SK-N-SH (cell line): Measurements from ENCODE around the gene MORN5. TPM values are rescaled to one million over a fixed set of nuclear protein-coding genes. Genes with fewer than 3 reads are reported as not detected.

Experiments
- CTCF ChIA-PET: fragments of 300-600, 350-600 bp; formaldehyde crosslinking; extraction: SDS; loops from one replicate; lab custom pipeline; 2021; lab: Yijun Ruan, JAX
- POLR2A ChIA-PET: fragments of 350-600 bp; sonication (Branson Sonifier 250); formaldehyde crosslinking; extraction: SDS; loops from one replicate; lab custom pipeline; 2020; ENCODE audit warnings: antibody characterized with exemption, inconsistent platforms; lab: Yijun Ruan, JAX
- DNase-seq: peaks from one replicate; pipeline ENCODE4 v3.0.0; 2012
- H2AFZ ChIP-seq: fragments of 200-600 bp; sonication (generic); 2 replicates; pipeline ENCODE4 v1.8.1; 2016; ENCODE audit warnings: antibody characterized with exemption, mild to moderate bottlenecking, low read depth
- H3F3A ChIP-seq: fragments of 200-600 bp; sonication (generic); replicated peaks from 2 replicates; pipeline ENCODE3; 2016; ENCODE audit warnings: antibody characterized with exemption, mild to moderate bottlenecking; ENCODE audit not compliant: insufficient read depth
- H3K27ac ChIP-seq, 2 experiments: fragments of 200-500 bp in 1 of 2; fragments of 200-600 bp in 1 of 2; sonication (Bioruptor generic) in 1 of 2; sonication (generic), shearing (Covaris generic) in 1 of 2; 2 replicates each; pipeline versions ENCODE4 v1.5.1 to v1.6.1; 2014 to 2016; ENCODE audit warnings: low read depth in 2 of 2, inconsistent platforms in 1 of 2, low read length in 1 of 2, mild to moderate bottlenecking in 1 of 2, mixed read lengths in 1 of 2
- H3K27me3 ChIP-seq: fragments of 200-600 bp; sonication (generic), shearing (Covaris generic); 2 replicates; pipeline ENCODE4 v1.6.1; 2016; ENCODE audit warnings: mixed run types; ENCODE audit not compliant: insufficient read depth
- H3K36me3 ChIP-seq, 2 experiments: fragments of 200-500 bp in 1 of 2; fragments of 200-600 bp in 1 of 2; sonication (Bioruptor generic) in 1 of 2; sonication (generic) in 1 of 2; replicated peaks in 1 of 2; 2 replicates each; pipeline versions ENCODE3 to v1.5.1; 2014 to 2016; ENCODE audit warnings: low read length in 1 of 2, mild to moderate bottlenecking in 1 of 2; ENCODE audit not compliant: insufficient read depth in 2 of 2, control insufficient read depth in 1 of 2
- H3K4me1 ChIP-seq, 2 experiments: fragments of 200-500 bp in 1 of 2; fragments of 200-600 bp in 1 of 2; sonication (Bioruptor generic) in 1 of 2; sonication (generic), shearing (Covaris generic) in 1 of 2; 2 replicates each; pipeline versions ENCODE4 v1.5.1 to v1.6.1; 2014 to 2016; ENCODE audit warnings: low read depth in 1 of 2, low read length in 1 of 2, mixed run types in 1 of 2; ENCODE audit not compliant: insufficient read depth in 2 of 2, control insufficient read depth in 1 of 2
- H3K4me2 ChIP-seq: fragments of 200-600 bp; sonication (generic), shearing (Covaris generic); 2 replicates; pipeline ENCODE4 v1.6.1; 2017; ENCODE audit warnings: mixed run types
- H3K4me3 ChIP-seq, 2 experiments: fragments of 200-500 bp in 1 of 2; fragments of 200-600 bp in 1 of 2; sonication (Bioruptor generic) in 1 of 2; sonication (generic), shearing (Covaris generic) in 1 of 2; 2 replicates each; pipeline versions ENCODE4 v1.5.1 to v1.8.1; 2014 to 2016; ENCODE audit warnings: low read depth in 2 of 2, inconsistent platforms in 1 of 2, low read length in 1 of 2, mild to moderate bottlenecking in 1 of 2, mixed read lengths in 1 of 2, moderate library complexity in 1 of 2
- H3K79me2 ChIP-seq: fragments of 200-600 bp; sonication (generic); 2 replicates; pipeline ENCODE4 v1.8.1; 2017; ENCODE audit warnings: mild to moderate bottlenecking; ENCODE audit not compliant: insufficient read depth
- H3K9ac ChIP-seq: fragments of 200-600 bp; sonication (generic); 2 replicates; pipeline ENCODE4 v1.6.1; 2017; ENCODE audit warnings: mixed run types
- H3K9me2 ChIP-seq: fragments of 200-600 bp; sonication (generic); 2 replicates; pipeline ENCODE4 v1.6.1; 2017; ENCODE audit warnings: mixed run types
- H3K9me3 ChIP-seq: fragments of 200-600 bp; sonication (generic); 2 replicates; pipeline ENCODE4 v1.6.1; 2017; ENCODE audit warnings: mixed run types, mild to moderate bottlenecking, moderate library complexity
- H4K20me1 ChIP-seq: fragments of 200-600 bp; sonication (generic); 2 replicates; pipeline ENCODE4 v1.6.1; 2017; ENCODE audit warnings: mild to moderate bottlenecking, mixed run types; ENCODE audit not compliant: insufficient read depth
- CHD2 ChIP-seq: fragments of 150-350 bp; IDR thresholded peaks from 2 replicates; pipeline ENCODE4 v1.6.1; 2018; ENCODE audit warnings: low read length; ENCODE audit not compliant: partially characterized antibody
- FOSL2 ChIP-seq: IDR thresholded peaks from 2 replicates; pipeline ENCODE4 v1.4.0; 2012; ENCODE audit warnings: low read depth, mild to moderate bottlenecking, moderate library complexity, borderline replicate concordance
- GABPA ChIP-seq: IDR thresholded peaks from 2 replicates; pipeline ENCODE4 v1.4.0; 2012; ENCODE audit warnings: low read depth, mild to moderate bottlenecking
- GATA2 ChIP-seq: sonication (generic); formaldehyde crosslinking; IDR thresholded peaks from 2 replicates; pipeline ENCODE4 v1.5.0; 2020; ENCODE audit warnings: mild to moderate bottlenecking, missing genetic modification reagents
- MXI1 ChIP-seq: IDR thresholded peaks from 2 replicates; pipeline ENCODE4 v1.6.1; 2012; ENCODE audit warnings: mild to moderate bottlenecking, low read depth, low read length, improper control_type of control experiment
- NRF1 ChIP-seq: IDR thresholded peaks from 2 replicates; pipeline ENCODE4 v1.6.1; 2012; ENCODE audit warnings: low read depth, mild to moderate bottlenecking, low read length
- RAD21 ChIP-seq: IDR thresholded peaks from 2 replicates; pipeline ENCODE4 v1.6.1; 2012; ENCODE audit warnings: mild to moderate bottlenecking, low read length
- RCOR1 ChIP-seq: fragments of 150-350 bp; IDR thresholded peaks from 2 replicates; pipeline ENCODE4 v1.6.1; 2017; ENCODE audit warnings: antibody characterized with exemption, low read length
- TAF1 ChIP-seq: IDR thresholded peaks from 2 replicates; pipeline ENCODE4 v1.6.1; 2012; ENCODE audit warnings: low read depth, mild to moderate bottlenecking, low read length, moderate library complexity, borderline replicate concordance
- WGBS: methylation state at CpG from one replicate; pipeline ENCODE4 v1.1.6; 2017; ENCODE audit warnings: low lambda C conversion rate; 5-methylcytosine and 5-hydroxymethylcytosine counted together
- polyA plus RNA-seq, 3 experiments: library from polyadenylated mRNA; depleted of rRNA; stranded (reverse); fragments of >200 nt; gene quantifications; 2 replicates each; pipeline ENCODE4 v1.2.3, GENCODE V29; 2012
- TF ChIP-seq, protein P1 (sequence below): IDR thresholded peaks from 2 replicates; pipeline ENCODE4 v1.6.1; 2012; ENCODE audit warnings: mild to moderate bottlenecking, low read depth, low read length, moderate library complexity
- TF ChIP-seq, protein P2 (sequence below): fragments of 150-350 bp; IDR thresholded peaks from 2 replicates; pipeline ENCODE4 v1.6.1; 2017; ENCODE audit warnings: antibody characterized with exemption, low read length, low read depth, borderline replicate concordance
- TF ChIP-seq, protein P3 (sequence below): IDR thresholded peaks from 2 replicates; pipeline ENCODE4 v1.4.0; 2012; ENCODE audit warnings: low read depth, borderline replicate concordance

Gene MORN5
- polyA plus RNA-seq, 1 of the 3 experiments (the other 2 are of a cell fraction): not detected

DNA sequence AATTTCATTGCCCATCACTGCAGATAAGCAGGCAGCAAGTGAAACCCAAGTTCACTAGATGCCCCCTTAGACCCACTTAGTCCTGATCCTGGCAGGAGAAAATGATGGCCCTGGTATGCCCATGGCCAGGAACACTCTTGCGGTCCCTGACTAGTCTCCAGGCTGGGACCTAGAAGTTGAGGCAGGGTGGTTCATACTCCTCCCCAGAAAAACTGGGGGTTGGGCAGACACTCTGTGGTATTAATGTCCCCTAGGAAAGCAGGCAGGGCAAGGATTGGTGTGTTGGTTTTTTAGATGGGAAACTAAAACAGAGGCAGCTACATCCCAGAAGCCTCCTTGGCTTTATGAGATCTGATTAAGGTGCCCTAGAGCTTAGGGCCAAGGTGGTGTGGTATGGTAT, 56.0 kb downstream of the MORN5 start (continued):
- TF ChIP-seq, protein P1, sequence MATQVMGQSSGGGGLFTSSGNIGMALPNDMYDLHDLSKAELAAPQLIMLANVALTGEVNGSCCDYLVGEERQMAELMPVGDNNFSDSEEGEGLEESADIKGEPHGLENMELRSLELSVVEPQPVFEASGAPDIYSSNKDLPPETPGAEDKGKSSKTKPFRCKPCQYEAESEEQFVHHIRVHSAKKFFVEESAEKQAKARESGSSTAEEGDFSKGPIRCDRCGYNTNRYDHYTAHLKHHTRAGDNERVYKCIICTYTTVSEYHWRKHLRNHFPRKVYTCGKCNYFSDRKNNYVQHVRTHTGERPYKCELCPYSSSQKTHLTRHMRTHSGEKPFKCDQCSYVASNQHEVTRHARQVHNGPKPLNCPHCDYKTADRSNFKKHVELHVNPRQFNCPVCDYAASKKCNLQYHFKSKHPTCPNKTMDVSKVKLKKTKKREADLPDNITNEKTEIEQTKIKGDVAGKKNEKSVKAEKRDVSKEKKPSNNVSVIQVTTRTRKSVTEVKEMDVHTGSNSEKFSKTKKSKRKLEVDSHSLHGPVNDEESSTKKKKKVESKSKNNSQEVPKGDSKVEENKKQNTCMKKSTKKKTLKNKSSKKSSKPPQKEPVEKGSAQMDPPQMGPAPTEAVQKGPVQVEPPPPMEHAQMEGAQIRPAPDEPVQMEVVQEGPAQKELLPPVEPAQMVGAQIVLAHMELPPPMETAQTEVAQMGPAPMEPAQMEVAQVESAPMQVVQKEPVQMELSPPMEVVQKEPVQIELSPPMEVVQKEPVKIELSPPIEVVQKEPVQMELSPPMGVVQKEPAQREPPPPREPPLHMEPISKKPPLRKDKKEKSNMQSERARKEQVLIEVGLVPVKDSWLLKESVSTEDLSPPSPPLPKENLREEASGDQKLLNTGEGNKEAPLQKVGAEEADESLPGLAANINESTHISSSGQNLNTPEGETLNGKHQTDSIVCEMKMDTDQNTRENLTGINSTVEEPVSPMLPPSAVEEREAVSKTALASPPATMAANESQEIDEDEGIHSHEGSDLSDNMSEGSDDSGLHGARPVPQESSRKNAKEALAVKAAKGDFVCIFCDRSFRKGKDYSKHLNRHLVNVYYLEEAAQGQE: no peak
- no peak for TF ChIP-seq TAF1
- TF ChIP-seq MXI1: no peak
- TF ChIP-seq NRF1: no peak
- TF ChIP-seq, protein P2, sequence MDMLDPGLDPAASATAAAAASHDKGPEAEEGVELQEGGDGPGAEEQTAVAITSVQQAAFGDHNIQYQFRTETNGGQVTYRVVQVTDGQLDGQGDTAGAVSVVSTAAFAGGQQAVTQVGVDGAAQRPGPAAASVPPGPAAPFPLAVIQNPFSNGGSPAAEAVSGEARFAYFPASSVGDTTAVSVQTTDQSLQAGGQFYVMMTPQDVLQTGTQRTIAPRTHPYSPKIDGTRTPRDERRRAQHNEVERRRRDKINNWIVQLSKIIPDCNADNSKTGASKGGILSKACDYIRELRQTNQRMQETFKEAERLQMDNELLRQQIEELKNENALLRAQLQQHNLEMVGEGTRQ: no peak
- TF ChIP-seq CHD2: no peak
- TF ChIP-seq, all 33 proteins: peak for 0

DNA sequence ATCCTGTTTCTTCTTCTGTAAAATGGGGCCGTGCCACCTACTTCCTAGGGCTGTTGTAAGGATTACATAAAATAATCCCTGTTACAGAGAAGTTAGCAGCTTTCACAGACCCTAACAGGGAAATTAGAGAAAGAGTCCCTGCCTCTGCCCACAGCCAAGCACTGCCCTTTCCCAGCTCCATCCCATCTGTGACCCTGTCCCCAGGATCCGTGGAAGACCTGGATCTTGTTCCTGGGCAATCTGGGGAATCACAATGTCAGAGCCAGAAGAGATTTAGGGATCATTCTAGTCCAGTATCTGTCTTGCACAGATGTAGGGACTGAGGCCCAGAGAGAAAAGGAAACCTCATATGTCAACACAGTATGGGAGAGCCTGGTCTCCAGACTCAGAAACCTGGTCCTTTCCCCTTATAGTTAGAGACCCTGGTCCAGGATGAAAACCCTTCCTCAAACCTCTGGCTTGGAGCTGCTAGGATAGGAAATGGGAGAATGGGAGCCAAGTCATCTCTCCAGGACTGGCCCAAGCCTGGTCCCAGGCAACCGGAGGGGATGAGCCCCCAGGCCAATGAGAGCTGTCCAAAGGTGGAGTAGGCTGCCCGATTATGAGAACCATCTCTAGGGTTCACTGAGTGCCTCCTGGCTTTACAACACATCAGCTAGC, 56.6 kb downstream of the MORN5 start:
- H3K27ac ChIP-seq: no peak overlapping the region
- H3F3A ChIP-seq: peaks cover 7% of the 10 kb centered on the region
- H3K27me3 ChIP-seq: peaks cover 94% of the 10 kb centered on the region
- H3K4me3 ChIP-seq: no peak overlapping the region
- peak; percentile 7 for DNase-seq
- TF ChIP-seq, protein P3, sequence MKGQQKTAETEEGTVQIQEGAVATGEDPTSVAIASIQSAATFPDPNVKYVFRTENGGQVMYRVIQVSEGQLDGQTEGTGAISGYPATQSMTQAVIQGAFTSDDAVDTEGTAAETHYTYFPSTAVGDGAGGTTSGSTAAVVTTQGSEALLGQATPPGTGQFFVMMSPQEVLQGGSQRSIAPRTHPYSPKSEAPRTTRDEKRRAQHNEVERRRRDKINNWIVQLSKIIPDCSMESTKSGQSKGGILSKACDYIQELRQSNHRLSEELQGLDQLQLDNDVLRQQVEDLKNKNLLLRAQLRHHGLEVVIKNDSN: no peak
- TF ChIP-seq FOSL2 (no peak), RCOR1 (no peak), GATA2 (CRISPR knock-in tag) (no peak), GABPA (no peak), RAD21 (no peak)
- H3K9me2 ChIP-seq: no peaks in the 10 kb centered on the region
- H4K20me1 ChIP-seq: no peaks in the 10 kb centered on the region
- no peak overlapping the region for H3K9ac ChIP-seq
- H3K9me3 ChIP-seq: no peaks in the 10 kb centered on the region
- H2AFZ ChIP-seq: no peak overlapping the region
- POLR2A ChIA-PET: no interaction called here
- H3K79me2 ChIP-seq: no peaks in the 10 kb centered on the region
- WGBS: 29% methylated on average over 4 of the region's 4 CpGs
- no peaks in the 10 kb centered on the region for H3K36me3 ChIP-seq
- CTCF ChIA-PET: interaction anchor here (1.0 to 1.6 kb wide), 3 partner anchors 77 to 93 kb away, joined by 3 to 4 read pairs (median 3); no protein-coding TSS in a partner anchor
- peaks cover 0 to 18% of the 10 kb centered on the region in 2 experiments; a peak in 2 of 4 replicates for H3K4me1 ChIP-seq
- H3K4me2 ChIP-seq: no peak overlapping the region
